BJ (cell line): ENCODE data around the gene PATJ. TPM values are rescaled to one million over a fixed set of nuclear protein-coding genes. Genes with fewer than 3 reads are reported as not detected.
"Not testable (repeated sequence)": the region's sequence is repeated elsewhere in the genome, so short reads cannot be mapped to it uniquely, and the experiment has no call there.

ENCODE experiments used
- CTCF ChIA-PET: fragments of 350-600 bp; formaldehyde crosslinking; extraction: SDS; loops from one replicate; lab custom pipeline; 2021; ENCODE audit warnings: antibody characterized with exemption, inconsistent platforms; lab: Yijun Ruan, JAX
- POLR2A ChIA-PET: fragments of 300-600 bp; sonication (Branson Sonifier 250); formaldehyde crosslinking; extraction: SDS; loops from one replicate; lab custom pipeline; 2021; ENCODE audit warnings: antibody characterized with exemption; lab: Charles Lee
- DNase-seq: peaks from one replicate; pipeline ENCODE4 v3.0.0-alpha.2; 2011; ENCODE audit warnings: low read depth
- H3K27me3 ChIP-seq: 2 replicates; pipeline ENCODE4 v1.6.0; 2011; ENCODE audit warnings: low read length; ENCODE audit not compliant: control insufficient read depth, insufficient read depth
- H3K36me3 ChIP-seq: 2 replicates; pipeline ENCODE4 v1.5.1; 2011; ENCODE audit warnings: low read length; ENCODE audit not compliant: control insufficient read depth, insufficient read depth
- H3K4me3 ChIP-seq: 2 replicates; pipeline ENCODE4 v1.5.1; 2011; ENCODE audit warnings: low read depth, mild to moderate bottlenecking, control low read depth, low read length
- CTCF ChIP-seq: IDR thresholded peaks from 2 replicates; pipeline ENCODE4 v1.5.1; 2011; ENCODE audit warnings: low read depth, mild to moderate bottlenecking, control low read depth, inconsistent platforms, low read length, moderate library complexity; ENCODE audit not compliant: insufficient read depth
- polyA plus RNA-seq: library from polyadenylated mRNA; depleted of rRNA; stranded (reverse); fragments of >200 nt; gene quantifications from 2 replicates; pipeline ENCODE4 v1.2.3, GENCODE V29; 2011

The PATJ gene
- polyA plus RNA-seq, 1 experiment = 3.0 TPM

- POLR2A ChIA-PET = no interaction called here
- Histone ChIP-seq H3K36me3 (no peaks in the 10 kb centered on the region), H3K4me3 (no peak overlapping the region), H3K27me3 (no peaks in the 10 kb centered on the region)
- DNase-seq = no peak
- CTCF ChIA-PET = interaction anchor here (1.0 to 1.2 kb wide), 2 partner anchors 8 to 10 kb away, joined by 3 read pairs; no protein-coding TSS in a partner anchor
- TF ChIP-seq CTCF = no peak
These were observed 14.7 kb upstream of the PATJ start for GRCh38 chr1:61727544-61727943.

- POLR2A ChIA-PET, H3K4me3 ChIP-seq, H3K36me3 ChIP-seq, H3K27me3 ChIP-seq, DNase-seq, CTCF ChIA-PET: not testable (repeated sequence)
These were observed 11.6 kb upstream of the PATJ start for GRCh38 chr1:61730679-61731078.

GRCh38 chr1:61732726-61733125 lies 9.6 kb upstream of the PATJ start:
- Histone ChIP-seq H3K27me3 (no peaks in the 10 kb centered on the region), H3K36me3 (no peaks in the 10 kb centered on the region), H3K4me3 (no peak overlapping the region)
- POLR2A ChIA-PET = no interaction called here
- TF ChIP-seq CTCF = no peak
- CTCF ChIA-PET = no interaction called here
- no peak for DNase-seq

GRCh38 chr1:61740751-61741700 lies 1.3 kb upstream of the PATJ start:
- CTCF ChIA-PET = no interaction called here
- no peaks in the 10 kb centered on the region for H3K27me3 ChIP-seq
- DNase-seq = no peak
- TF ChIP-seq CTCF = no peak
- POLR2A ChIA-PET = no interaction called here
- peak overlapping the region; percentile 78; the same call in 1 of the 2 replicates for H3K4me3 ChIP-seq
- H3K36me3 ChIP-seq = no peaks in the 10 kb centered on the region

- TF ChIP-seq CTCF = no peak
- H3K4me3 ChIP-seq = peak overlapping the region; percentile 78
- ChIA-PET POLR2A (interaction anchor here (0.6 kb wide), 1 partner anchor 456 kb away, joined by 4 read pairs; no protein-coding TSS in a partner anchor), CTCF (no interaction called here)
- H3K27me3 ChIP-seq = no peaks in the 10 kb centered on the region
- DNase-seq = no peak
- H3K36me3 ChIP-seq = no peaks in the 10 kb centered on the region
These were observed 545 bp downstream of the PATJ start for GRCh38 chr1:61742620-61743430.
